Coronary artery (tissue), 2 donors: ENCODE results near the gene GNAT2.

ENCODE experiments used
- DNase-seq: peaks from one replicate; pipeline ENCODE4 v3.0.0-alpha.2; 2017; ENCODE audit warnings: low spot score
- H3K27ac ChIP-seq, 2 donors: fragments of 200-600 bp; sonication (generic); one replicate each; pipeline ENCODE4 v1.5.1; 2016 to 2019
- H3K4me3 ChIP-seq: fragments of 200-600 bp; sonication (generic); 2 replicates; pipeline ENCODE4 v1.5.1; 2016; ENCODE audit warnings: mild to moderate bottlenecking, moderate library complexity
- CTCF ChIP-seq: fragments of 200-600 bp; sonication (generic); IDR thresholded peaks from one replicate; pipeline ENCODE4 v1.5.1; 2019; ENCODE audit warnings: antibody characterized with exemption

The GNAT2 gene

DNA sequence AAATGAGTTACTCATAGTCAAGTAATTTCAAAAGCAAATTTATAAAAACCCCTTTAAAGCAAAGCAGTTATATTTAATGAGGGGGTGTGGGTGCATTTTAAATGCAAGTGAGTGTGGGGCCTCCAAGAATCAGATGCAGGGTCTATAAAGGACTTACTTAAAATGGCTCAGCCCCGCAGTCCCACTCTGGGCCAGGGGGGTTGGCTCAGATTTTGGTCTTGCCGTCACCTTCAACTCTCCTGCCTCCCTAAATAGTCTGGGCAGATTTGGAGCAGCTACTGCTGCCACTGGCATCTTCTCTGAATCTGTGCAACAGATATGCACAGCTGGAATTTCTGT is 16.4 kb upstream of the GNAT2 start:
- no peak overlapping the region for H3K4me3 ChIP-seq
- no peak overlapping the region for H3K27ac ChIP-seq
- peak; percentile 59 for DNase-seq
- TF ChIP-seq CTCF: no peak

GRCh38 chr1:109634771-109635750 is 15.6 kb upstream of the GNAT2 start:
- no peak overlapping the region for H3K27ac ChIP-seq
- no peak for TF ChIP-seq CTCF
- no peak overlapping the region for H3K4me3 ChIP-seq
- DNase-seq: peak; percentile 69

GRCh38 chr1:109634292-109634691 is 14.9 kb upstream of the GNAT2 start:
- DNase-seq: no peak
- no peak for TF ChIP-seq CTCF
- no peak overlapping the region for H3K4me3 ChIP-seq
- H3K27ac ChIP-seq: no peak overlapping the region

DNA sequence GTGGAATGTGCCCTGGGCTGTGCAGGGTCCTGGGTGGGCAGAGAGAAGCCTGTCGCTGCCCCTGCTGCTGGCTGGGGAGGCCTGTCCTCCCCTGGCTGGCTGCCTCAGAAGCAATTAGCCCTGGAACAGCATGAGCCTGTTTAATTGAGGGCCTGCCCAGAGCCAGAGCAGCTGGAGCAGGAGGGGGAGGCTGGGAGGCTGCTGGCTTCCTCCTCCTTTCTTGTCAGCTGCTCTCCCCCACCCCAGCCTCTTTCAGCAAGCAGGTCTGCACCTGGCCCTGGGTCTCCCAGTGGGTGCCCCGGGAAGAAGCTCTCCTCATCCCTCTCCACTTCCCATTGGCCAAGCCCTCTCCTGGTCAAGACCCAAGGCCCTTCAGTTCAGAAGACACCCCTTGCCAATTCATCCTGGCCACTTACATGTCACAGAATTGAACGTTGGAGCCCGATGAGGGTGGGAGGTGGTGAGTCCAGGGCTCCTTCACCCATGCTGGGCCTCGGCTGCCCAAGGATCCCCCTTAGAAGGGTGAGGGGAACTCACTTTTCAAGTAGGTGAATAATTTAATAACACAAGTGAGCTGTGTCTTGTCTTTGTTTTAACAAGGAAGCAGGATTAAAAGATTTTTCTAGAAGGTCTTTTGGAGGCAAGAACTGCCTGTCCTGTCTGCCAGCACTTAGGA is 13.4 kb upstream of the GNAT2 start:
- no peak overlapping the region for H3K27ac ChIP-seq
- no peak overlapping the region for H3K4me3 ChIP-seq
- TF ChIP-seq CTCF: no peak
- DNase-seq: peak; percentile 40

GRCh38 chr1:109631513-109632505 is 12.4 kb upstream of the GNAT2 start:
- Histone ChIP-seq H3K27ac (no peak overlapping the region), H3K4me3 (no peak overlapping the region)
- TF ChIP-seq CTCF: no peak
- no peak for DNase-seq

DNA sequence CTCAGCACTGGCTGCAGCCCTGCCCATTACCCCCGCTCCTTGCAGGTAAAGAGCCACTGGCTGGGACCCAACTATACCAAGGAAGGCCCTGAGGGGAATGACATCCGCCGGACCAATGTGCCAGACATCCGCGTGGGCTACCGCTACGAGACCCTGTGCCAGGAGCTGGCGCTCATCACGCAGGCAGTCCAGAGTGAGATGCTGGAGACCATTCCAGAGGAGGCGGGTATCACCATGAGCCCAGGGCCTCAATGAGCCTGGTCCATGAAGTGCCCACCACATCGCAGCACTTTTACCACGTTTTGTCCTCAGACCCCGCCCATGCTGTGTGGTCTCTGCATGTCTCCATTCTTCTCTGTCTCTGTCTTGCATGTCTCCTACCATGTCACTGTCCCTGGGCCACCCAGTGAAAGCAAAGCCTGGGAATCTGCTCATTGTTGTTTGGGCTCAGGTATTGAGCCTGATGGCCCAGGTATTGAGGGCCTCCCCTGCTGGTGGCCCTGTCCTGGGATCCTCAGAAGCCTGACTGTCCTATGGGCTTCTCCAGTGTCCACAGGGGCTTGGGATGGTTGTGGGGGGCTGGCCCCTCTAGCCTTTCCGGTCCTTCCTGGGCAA is 11.6 kb upstream of the GNAT2 start:
- DNase-seq: no peak
- no peak overlapping the region for H3K4me3 ChIP-seq
- TF ChIP-seq CTCF: no peak
- H3K27ac ChIP-seq: no peak overlapping the region
